T-helper 1 cell treated with Interleukin-12 subunit alpha and Interleukin-12 subunit beta and Interleukin-4 antibody, amounts not matched to agents 30 ng/mL and 1 ng/mL, for 36 hours (primary cell): ENCODE results near the gene NPFF. TPM values are rescaled to one million over a fixed set of nuclear protein-coding genes. Genes with fewer than 3 reads are reported as not detected.
"Not testable (repeated sequence)": the region's sequence is repeated elsewhere in the genome, so short reads cannot be mapped to it uniquely, and the experiment has no call there.

Experiments
- intact Hi-C: fragments of 100-400 bp; cut with micrococcal nuclease; formaldehyde crosslinking; loops from one replicate; pipeline ENCODE4 v1.15.1; 2024
- total RNA-seq: library from RNA; stranded (reverse); gene quantifications from 2 replicates; pipeline ENCODE4 v1.2.3, GENCODE V29; 2022

The NPFF gene, protein sequence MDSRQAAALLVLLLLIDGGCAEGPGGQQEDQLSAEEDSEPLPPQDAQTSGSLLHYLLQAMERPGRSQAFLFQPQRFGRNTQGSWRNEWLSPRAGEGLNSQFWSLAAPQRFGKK
- total RNA-seq, result 0.44 TPM in 1 of 2 replicates, not detected in the other

DNA sequence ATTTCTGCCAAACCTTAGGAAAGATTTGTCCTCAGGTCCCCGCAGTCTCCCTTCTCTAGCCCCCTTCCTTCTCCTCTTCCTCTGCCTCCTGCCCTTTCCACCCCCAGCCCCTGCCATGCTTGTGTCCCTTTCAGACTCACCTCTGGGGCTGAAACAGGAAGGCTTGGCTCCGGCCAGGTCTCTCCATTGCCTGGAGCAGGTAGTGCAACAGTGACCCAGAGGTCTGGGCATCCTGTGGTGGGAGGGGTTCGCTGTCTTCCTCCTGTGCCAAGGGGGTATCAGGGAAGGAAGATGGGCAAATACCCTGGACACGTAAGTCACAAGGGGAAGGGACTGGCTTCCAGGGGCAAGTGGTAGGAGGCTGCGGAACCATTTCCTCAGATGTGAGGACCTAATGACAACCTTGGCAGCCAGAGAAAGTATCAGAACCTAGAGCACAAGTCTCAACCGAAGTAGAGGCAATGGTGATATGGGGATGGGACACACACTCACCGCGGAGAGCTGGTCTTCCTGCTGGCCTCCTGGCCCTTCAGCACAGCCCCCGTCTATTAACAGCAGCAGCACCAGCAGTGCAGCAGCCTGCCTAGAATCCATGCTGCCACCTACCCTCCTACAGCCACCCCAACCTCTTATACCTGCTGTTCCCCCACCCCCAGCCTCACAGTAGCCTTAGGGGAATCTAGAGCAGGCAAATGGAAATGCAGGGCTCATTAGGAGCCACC lies at the start of gene NPFF:
Gene NPFF (minus strand): TSS at position 604 of the 722 bp plus-strand sequence. CDS start 10 bp downstream, at position 594.
- intact Hi-C loops, result no loop called here

DNA sequence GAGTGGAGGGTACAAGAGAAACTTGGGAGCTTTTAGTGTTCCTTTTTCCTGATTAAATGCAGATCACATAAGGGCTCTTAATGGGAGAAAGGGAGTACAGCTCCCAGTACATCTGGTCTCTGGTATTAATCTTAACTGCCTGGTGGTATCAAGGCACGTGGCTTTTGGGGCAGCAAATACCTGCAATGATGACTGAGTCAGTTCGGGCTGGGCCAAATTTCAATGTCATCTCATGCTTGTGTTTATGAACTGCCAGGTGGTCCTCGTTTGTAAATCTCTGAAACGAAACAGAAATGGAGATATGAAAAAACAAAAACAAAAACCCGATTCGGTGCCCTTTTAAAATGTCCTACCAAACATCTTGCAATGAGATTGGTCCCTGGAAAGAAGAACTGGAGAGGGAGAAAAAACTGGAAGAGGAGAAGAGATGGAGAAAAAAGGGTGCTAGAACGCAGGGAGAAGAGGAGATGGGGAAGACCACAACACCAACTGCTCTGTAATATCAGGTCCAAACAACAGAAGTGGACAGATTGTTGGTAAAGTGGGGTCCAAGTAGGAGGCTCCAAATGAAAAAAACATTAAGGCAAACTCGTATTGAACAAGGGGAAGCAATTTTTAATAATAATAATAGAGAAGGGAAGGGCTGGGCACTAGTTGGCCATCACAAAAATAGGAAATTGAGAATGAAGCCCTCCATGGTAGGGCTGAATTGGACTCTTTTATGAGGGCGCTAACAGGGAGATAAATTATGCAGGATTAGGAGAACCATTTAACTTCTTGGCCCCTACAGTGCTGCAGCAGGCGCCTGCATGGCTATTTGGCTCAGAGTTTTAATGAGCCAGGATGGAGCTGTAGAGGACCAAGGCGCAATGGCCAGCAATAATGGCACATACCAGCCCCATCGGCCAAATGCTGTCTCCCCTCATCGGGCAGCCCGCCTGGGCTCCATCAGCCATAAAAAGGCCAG lies 45.4 kb upstream of the NPFF start:
- intact Hi-C loops, result no loop called here

DNA sequence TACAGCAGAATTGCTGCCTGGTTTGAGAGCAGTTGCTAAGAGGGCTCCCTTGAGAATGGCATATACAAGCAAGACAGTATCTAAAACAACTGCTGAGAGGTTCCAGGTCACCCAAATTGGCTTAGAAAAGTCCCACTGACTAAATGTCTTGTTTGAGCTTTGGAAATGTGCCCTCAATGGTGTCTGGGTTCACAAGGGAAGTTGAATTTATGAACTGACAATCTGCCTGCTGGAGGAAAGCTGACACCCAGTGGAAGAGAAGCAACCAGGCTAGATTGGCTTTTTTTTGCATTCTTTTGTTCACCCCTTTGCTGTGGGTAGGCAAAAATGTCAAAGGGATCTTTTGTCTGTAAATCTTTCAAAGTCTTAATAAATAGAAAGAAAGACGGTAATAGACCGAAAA lies 44.6 kb upstream of the NPFF start:
- intact Hi-C loops, result no loop called here

DNA sequence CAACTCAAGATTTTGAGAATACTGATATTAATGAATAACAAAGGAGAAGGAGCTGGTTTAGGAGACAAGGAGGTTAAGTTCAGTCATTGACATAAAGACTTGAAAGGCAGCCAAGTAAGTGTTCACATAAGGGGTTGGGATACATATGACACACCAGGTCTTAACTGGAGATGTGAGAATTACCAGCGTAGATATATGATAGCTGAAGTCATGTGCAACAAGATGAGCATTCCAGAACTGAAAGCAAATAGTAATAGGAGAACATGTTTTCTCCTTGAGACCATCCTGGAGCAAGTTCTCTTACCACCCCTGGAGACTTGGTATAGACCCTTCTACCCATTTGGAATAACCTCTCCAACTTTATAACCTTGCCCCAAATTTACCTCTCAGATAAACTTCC lies 43.3 kb upstream of the NPFF start:
- intact Hi-C loops, result no loop called here

DNA sequence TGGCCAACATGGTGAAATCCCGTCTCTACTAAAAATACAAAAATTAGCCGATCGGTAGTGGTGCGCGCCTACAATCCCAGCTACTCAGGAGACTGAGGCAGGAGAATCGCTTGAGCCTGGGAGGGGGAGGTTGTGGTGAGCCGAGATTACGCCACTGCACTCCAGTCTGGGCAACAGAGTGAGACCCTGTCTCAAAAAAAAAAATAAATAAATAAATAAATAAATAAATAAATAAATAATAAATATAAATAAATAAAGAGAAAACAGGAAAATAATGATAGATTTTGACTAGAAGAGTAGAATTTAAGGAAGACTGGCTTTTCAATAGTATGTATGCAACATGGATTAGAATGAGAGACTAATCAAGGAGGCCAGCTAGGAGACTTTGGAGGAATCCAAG lies 42.8 kb upstream of the NPFF start:
- intact Hi-C loops, result not testable (repeated sequence)

DNA sequence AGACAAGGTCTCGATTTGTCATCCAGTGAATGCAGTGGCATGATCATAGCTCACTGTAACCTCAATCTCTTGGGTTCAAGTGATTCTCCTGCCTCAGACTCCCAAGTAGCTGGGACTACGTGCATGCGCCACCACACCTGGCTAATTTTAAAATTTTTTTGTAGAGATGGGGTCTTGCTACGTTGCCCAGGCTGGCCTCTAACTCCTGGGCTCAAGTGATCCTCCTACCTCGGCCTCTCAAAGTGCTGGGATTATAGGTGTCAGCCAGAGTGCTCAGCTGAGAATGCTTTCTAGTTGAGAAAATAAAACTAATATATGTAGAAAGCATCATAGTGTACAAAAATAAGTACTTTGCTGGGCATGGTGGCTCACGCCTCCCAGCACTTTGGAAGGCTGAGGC lies 41.1 kb upstream of the NPFF start:
- intact Hi-C loops, result not testable (repeated sequence)

DNA sequence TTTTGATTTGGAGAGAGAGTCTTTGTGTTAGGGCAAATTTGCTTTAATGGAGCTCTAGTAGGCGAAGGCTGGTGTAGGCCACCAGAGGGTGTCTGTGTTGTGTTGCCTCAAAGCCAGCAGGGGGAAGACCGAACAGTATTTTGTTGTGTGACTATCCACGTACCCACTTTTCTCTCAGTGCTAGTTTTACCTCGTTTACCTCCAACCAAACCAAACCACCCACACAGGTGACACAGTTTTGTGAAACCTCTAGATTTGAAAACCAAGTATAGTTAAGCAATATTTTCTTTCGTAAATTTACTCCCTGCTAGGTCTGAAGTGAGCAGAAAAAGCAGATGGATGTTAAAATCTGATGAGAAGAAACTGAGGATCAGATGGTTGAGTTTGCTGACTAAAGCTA lies 36.3 kb upstream of the NPFF start:
- intact Hi-C loops, result loop anchor here (1.0 kb wide), 3 partner anchors 83 to 200 kb away; partner anchors contain the start of genes ATF7 and ATP5MC2

DNA sequence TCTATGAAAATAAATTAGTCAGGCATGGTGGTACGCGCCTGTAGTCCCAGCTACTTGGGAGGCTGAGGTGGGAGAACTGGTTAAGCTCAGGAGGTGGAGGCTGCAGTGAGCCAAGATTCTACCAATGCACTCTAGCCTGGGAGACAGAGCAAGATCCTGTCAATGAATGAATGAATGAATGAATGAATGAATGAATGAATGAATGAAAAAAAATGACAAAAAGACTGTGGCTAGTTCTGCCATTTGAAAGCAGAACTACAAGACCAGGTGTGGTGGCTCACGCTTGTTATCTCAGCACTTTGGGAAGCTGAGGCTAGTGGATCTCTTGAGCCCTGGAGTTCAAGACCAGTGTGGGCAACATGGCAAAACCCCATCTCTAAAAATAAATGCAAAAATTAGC lies 32.2 kb upstream of the NPFF start:
- intact Hi-C loops, result no loop called here

DNA sequence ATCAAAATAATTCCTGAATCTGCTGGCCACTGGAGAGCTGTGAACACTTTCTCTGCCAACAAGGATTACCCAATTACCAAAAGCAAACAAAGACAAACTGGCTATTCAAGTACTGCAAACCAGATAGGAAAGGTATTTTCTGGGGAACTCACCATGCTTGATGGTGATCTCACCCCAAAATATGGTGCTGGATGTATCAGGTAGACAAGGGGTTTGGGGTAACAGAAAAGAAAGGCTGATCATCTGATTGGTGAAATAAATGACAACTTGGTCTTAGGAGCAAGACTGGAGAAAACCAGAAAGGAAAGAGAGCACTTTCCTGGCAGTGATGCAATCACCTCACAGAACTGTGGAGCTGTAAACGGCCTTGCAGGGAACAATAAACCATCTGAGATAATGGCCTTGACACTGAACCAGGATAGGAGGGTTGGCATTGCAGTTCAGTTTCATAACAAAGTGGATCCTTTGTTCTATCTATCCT lies 31.0 kb upstream of the NPFF start:
- intact Hi-C loops, result no loop called here

DNA sequence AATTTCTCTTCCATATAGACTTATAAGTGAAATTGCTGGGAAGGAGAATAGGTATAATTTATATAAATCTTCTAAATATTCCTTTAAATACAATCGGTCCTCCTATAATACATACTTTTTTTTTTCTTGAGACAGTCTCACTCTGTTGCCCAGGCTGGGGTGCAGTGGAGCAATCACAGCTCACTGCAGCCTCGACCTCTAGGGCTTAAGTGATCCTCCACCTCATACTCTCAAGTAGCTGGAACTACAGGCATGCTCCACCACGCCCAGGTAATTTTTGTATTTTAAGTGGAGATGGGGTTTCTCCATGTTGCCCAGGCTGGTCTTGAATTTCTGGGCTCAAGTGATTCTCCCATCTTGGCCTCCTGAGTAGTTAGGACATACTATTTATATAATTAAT lies 29.7 kb upstream of the NPFF start:
- intact Hi-C loops, result no loop called here

DNA sequence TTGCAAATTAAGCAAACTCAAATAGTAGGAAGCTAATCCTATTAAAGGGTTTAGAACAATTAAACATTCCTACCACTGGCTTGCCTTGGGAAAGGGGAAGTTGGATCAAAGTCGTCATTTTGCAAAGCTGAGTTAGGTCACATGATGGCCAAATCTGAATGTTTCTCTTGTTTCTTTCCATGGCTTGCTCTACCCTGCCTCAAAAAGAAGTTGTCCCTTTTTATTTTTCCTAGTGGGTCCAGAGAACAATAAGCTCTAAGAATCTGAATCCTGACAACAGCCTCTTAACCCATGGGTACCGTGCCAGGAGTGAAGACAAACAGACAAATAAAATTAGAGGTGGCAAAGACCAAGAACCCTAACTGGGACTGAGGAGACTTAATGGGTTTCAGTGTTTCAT lies 26.2 kb upstream of the NPFF start:
- intact Hi-C loops, result no loop called here

DNA sequence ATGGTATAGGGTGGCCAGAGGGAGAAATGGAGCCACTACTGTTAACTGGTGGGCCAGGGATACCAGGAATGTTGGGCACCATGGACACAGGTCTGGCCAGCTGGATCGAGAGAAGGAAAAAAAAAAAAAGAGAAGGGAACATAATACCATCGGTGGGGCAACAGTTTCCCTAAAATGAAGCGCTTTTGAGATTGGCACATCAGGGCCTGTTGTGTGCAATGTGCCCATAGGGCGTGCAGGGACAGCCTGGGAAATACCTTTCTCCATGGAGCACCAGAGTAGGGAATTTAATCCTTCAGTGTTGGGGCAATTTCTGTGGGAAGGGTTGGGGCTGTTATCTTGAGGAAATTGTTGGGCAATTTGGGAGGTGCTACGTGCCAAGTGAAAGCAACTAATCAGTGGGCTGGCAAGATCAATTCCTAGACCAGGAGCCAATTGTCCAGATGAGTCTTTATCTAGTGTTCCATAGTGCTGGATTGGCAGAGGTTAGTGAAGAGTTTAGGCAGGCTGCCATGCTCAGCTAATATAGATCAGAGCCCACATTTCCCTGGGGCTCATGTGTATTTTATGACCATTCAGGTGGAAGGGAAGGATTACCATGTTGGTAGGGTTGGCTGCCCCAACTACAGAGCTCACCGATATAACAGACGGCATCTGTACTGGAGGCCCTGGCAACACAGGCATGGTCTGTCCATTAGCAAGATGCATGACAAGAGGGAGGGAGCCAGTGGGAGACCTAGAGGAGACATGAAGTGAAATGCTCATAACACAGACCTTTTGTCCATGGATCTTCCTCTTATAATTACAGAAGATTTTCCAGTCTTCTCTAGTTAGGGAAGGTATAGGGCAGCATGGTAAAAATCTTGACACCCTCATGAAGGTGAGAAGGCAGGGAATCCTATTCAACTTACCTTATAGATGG lies 25.5 kb upstream of the NPFF start:
- intact Hi-C loops, result no loop called here

DNA sequence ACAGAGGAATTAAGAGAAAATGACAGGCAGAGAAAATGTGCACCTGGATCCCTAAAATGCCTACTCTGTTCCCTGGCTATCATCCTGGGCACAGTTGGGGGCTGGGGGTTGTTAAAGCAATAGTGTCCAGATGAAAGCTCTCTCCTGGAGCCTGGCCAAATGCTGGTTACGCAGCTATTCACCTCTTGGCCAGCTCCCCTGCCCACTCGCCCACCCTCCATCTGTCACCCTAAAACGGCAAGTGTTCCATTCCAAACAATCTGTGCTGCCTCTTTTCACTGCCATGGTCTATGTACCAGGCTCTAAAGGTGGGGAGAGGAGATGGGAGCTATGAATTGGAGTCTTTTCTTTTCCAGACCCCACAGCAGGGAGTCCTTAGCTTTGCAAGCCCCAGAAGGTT lies 24.7 kb upstream of the NPFF start:
- intact Hi-C loops, result no loop called here

DNA sequence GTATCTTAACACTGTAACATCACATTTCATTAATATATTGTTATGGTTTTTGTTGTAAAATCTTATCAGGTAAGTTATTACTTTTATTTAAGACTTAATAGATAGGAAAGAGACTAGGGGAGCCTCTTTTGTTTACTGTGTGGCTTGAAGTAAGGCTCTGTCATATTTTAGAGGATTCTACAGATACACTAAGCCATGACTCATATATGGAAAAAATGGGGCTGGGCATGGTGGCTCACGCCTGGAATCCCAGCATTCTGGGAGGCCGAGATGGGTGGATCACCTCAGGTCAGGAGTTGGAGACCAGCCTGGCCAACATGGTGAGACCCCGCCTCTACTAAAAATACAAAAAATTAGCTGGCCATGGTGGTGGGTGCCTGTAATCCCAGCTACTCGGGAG lies 23.6 kb upstream of the NPFF start:
- intact Hi-C loops, result no loop called here

DNA sequence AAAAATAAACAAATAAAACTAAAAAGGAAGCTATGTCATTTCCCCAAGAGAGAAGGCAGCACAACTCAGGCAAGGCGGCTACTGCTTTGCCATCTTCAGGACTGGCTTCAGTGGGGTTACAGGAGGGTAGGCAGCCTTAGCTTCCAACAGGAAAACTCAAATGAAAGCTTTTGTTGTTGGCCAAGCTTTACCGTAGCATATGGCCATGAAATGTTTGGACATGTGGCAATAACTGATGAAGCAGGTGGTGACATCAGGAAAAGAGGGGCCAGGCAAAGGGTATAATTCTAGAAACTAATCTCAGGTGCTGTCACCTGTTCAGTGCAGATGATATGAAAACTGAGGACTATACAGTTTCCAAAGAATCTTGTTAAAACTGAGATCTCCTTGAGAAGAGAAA lies 22.8 kb upstream of the NPFF start:
- intact Hi-C loops, result no loop called here

DNA sequence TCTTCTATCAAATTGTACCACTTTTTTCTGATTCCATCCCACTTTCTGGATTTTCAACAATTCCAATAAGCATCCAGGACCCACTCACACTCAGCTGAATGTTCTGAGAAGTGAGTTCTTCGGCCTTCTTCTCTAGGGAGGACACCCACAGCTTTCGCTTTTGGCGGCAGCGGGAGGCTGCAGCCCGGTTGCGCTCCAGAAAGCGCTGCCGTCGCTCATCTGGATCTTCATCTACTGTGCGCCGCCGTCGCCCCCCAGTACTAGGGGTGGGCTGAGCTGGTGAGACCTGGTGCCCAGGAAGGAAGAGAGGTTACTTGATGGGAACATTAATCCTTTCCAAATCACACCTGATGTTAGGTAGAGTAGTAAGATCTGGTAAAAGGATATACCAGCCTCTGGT lies 17.2 kb upstream of the NPFF start:
- intact Hi-C loops, result no loop called here

DNA sequence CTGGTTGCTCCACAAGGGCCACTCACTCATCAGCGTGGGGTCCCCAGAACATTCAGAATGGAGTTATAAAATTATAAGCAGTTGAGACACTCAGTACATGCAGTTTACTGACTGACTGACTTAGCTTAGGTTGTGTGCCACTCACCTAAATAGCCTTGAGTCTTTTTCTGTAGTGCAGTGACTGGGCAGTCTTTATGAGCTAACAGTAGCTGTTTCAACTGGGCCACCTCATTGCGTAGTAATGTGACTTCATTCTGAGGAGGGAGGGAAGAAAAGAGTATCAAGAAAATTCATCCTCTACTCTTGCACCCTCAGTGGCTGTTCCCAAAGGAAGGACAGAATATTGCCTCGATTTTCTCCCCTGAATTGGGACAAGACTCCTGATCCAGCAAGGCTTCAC lies 15.8 kb upstream of the NPFF start:
- intact Hi-C loops, result no loop called here

DNA sequence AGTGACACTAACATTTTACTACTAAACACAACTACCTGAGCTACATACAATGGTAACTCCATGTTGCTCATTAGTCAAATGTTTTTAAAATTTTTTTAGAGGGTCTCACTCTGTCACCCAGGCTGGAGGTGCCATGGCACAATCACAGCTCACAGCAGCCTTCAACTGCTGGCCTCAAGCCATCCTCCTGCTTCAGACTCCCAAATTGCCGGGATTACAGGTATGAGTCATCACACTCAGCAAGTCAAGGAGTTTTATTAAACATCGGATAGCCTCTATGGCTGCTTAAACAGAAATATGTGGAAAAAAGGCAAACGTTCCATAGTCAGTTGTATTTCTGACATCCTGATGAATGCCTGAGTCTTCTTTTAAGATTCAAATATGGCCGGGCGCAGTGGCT lies 11.1 kb upstream of the NPFF start:
- intact Hi-C loops, result no loop called here

DNA sequence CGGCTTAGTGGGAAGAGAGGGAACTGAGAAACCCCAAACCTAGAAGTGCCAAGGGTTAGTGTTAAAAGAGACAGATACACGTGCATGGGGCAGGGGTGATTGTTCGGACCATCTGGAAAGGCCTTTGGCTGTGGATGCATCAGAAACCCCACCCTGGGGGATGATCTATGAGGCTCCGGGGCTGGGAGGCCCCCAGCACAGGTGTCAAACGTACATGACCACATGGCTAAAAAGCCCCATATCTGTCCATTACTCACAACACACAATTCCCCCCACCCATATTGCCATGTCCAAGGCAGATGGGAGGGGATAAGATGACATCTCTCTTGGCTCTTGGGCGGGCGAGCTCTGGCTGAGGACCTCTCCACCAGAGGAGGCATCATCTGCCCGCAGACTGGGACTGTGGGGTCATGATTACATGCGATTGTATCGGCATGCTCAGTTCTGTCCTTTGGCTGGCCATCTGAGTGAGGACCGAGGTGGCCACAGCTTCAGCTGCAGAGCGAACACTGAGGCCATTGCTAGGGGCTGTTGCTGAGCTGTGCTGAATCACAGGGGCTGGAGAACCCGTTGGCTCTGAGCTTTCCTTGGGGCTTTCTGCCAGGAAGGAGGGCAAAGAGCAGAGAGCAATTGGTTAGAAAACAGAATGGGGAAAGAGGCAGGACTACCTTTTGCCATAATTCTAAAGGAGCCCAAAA lies 9.6 kb upstream of the NPFF start:
- intact Hi-C loops, result no loop called here

DNA sequence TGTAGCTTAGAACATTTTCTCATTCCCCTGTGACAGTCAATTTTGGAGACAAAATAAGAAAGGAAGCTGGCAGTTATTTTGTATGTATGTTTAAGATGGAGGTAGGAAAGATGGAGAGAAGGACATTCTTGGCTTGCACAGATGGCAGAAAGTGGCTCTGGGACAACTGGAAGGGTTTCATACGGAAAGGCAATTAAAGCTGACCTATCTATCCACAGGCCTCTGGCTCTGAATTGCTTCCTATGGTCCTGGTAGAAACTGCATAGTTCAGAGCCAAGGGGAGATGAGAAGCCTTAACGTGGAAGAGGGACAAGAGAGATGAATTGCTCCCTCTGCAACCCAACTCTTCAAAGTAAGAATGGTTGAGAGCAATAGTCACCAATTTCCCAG lies 8.0 kb upstream of the NPFF start:
- intact Hi-C loops, result no loop called here
